ENCODE results near the gene CMTM7.
"Not testable (repeated sequence)": the region's sequence is repeated elsewhere in the genome, so short reads cannot be mapped to it uniquely, and the experiment has no call there.

The CMTM7 gene

DNA sequence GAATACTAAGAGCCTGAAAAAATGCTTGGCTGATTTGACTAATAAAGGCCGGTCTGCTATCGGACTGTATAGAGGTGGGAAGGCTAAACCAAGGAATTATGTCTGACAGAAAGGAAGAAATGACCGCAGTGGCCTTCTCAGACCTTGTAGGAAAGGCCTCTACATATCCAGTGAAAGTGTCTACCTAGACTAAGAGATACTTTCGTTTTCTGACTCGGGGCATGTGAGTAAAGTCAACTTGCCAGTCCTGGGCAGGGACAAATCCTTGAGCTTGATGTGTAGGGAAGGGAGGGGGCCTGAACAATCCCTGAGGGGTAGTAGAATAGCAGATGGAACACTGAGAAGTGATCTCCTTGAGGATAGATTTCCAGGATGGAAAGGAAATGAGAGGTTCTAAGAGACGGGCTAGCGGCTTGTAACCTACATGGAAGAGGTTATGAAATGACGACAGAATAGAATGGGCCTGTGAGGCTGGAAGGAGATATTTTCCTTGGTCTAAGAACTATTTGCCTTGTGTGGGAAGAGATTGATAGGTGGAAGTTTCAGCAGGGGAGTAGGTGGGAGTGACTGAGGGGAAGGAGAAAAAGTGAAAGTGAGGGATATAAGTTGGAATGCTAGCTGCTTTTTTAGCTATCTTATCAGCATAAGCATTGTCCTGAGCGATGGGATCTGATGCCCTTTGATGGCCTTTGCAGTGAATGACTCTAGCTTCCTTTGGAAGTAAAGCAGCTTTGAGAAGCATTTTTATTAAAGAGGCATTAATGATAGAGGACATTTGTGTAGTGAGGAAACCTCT, 70.7 kb downstream of the CMTM7 start:
- not testable (repeated sequence) for H3K79me2 ChIP-seq (ENCODE audit: low read length); H4K20me1 ChIP-seq (ENCODE audit: insufficient read depth, low read length); H3K9ac ChIP-seq (ENCODE audit: low read length); H3K9me3 ChIP-seq (ENCODE audit: insufficient read depth, low read length); H3K4me2 ChIP-seq (ENCODE audit: low read length); H3K4me3 ChIP-seq (ENCODE audit: low read length); H3K27me3 ChIP-seq (ENCODE audit: low read depth, low read length); H3K36me3 ChIP-seq (replicated peaks; ENCODE audit: low read depth, low read length); H3K27ac ChIP-seq (ENCODE audit: low read length); H2AFZ ChIP-seq (ENCODE audit: low read depth, low read length)
- H3K4me1 ChIP-seq (ENCODE audit: low read length), result peaks cover 38% of the 10 kb centered on the region

DNA sequence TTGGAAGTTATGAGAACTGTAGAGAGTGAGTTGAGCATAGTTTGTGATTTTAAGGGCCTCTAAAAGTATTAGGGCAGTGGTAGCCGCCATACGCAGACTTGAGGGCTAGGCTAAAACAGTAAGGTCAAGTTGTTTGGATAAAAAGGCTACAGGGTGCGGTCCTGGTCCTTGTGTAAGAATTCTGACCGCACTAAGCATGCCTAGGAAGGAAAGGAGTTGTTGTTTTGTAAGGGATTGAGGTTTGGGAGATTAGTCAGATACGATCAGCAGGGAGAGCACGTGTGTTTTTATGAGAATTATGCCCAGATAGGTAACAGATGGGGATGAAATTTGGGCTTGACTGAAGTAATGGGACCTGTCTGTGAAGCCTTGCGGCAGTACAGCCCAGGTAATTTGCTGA, 71.8 kb downstream of the CMTM7 start:
- H2AFZ ChIP-seq (ENCODE audit: low read depth, low read length); H3K27me3 ChIP-seq (ENCODE audit: low read depth, low read length); H3K4me3 ChIP-seq (ENCODE audit: low read length); H3K36me3 ChIP-seq (replicated peaks; ENCODE audit: low read depth, low read length); H3K9me3 ChIP-seq (ENCODE audit: insufficient read depth, low read length); H3K79me2 ChIP-seq (ENCODE audit: low read length); H3K27ac ChIP-seq (ENCODE audit: low read length); H3K4me2 ChIP-seq (ENCODE audit: low read length); H4K20me1 ChIP-seq (ENCODE audit: insufficient read depth, low read length); H3K9ac ChIP-seq (ENCODE audit: low read length): not testable (repeated sequence)
- H3K4me1 ChIP-seq (ENCODE audit: low read length), result peaks cover 37% of the 10 kb centered on the region

DNA sequence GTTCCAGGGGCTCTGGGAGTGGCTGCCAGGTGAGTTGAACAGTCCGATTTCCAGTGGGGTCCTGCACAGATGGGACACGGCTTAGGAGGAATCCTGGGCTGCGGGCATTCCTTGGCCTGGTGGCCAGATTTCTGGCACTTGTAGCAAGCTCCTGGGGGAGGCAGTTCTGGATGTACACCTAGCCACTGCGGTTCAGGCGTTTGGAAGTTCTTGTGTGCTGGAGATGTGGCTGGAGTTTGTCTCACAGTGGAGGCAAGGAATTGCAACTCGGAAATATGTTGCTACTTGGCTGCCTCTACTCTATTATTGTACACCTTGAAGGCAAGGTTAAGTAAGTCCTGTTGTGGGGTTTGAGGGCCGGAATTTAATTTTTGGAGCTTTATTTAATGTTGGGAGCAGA, 73.1 kb downstream of the CMTM7 start:
- not testable (repeated sequence) for H3K27me3 ChIP-seq (ENCODE audit: low read depth, low read length); H3K4me2 ChIP-seq (ENCODE audit: low read length); H4K20me1 ChIP-seq (ENCODE audit: insufficient read depth, low read length); H3K79me2 ChIP-seq (ENCODE audit: low read length); H2AFZ ChIP-seq (ENCODE audit: low read depth, low read length); H3K4me3 ChIP-seq (ENCODE audit: low read length); H3K9me3 ChIP-seq (ENCODE audit: insufficient read depth, low read length); H3K27ac ChIP-seq (ENCODE audit: low read length); H3K36me3 ChIP-seq (replicated peaks; ENCODE audit: low read depth, low read length); H3K9ac ChIP-seq (ENCODE audit: low read length)
- H3K4me1 ChIP-seq (ENCODE audit: low read length), result peaks cover 35% of the 10 kb centered on the region

DNA sequence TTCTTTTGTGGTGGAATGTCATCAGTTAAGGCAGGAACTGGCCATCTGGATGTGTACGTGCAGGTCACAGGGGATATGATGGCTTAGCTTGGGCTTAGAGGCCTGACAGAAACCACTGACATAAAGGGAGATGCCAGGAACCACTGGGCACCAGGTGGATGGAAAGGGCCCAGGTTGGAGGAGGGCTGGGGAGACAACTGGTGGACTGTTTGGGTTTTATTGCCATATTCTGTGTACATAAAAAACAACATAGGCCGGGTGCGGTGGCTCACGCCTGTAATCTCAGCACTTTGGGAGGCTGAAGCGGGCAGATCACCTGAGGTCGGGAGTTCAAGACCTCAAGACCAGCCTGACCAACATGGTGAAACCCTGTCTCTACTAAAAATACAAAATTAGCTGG, 75.2 kb downstream of the CMTM7 start:
- not testable (repeated sequence) for H3K36me3 ChIP-seq (replicated peaks; ENCODE audit: low read depth, low read length); H3K79me2 ChIP-seq (ENCODE audit: low read length); H3K27me3 ChIP-seq (ENCODE audit: low read depth, low read length); H3K27ac ChIP-seq (ENCODE audit: low read length); H3K4me2 ChIP-seq (ENCODE audit: low read length); H2AFZ ChIP-seq (ENCODE audit: low read depth, low read length); H3K9ac ChIP-seq (ENCODE audit: low read length); H3K9me3 ChIP-seq (ENCODE audit: insufficient read depth, low read length); H3K4me3 ChIP-seq (ENCODE audit: low read length); H4K20me1 ChIP-seq (ENCODE audit: insufficient read depth, low read length)
- H3K4me1 ChIP-seq (ENCODE audit: low read length), result peaks cover 27% of the 10 kb centered on the region

DNA sequence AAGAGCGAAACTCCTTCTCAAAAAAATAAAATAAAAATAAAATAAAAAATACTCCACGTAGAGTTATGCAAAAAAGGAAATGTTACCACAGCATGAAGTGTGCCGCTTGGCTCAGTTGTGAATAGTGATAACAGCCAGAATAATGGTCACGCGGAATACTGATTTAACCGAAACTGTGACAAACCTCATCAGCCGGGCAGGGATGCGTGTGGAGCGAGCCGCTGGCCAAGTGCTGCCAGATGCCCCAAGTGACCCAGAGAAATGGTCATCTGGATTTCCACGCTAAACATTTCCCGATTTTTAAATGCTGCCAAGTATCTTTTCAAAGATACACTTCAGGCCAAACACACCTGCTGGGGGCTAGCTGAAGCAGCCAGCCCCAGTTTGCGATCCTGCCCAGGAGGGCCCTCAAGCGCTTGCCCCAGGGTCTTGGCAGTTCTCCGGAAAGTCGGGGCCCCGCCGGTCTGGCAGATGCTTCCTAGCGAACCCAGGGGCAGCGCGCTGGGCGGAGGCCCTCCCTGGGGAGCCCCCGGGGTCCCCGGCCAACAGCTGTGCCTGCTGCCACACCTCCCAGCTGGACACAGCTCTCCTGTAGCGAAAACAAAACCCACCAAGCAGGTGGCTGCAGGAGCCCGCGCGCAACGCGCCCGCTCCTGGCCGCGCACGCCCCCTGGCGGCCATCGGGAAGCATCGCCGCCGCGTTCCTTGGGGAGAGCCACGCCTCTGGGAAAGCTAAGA, 75.8 kb downstream of the CMTM7 start:
- Histone ChIP-seq H3K79me2 (ENCODE audit: low read length) (no peaks in the 10 kb centered on the region), H3K4me2 (ENCODE audit: low read length) (peak overlapping the region; percentile 96), H3K27ac (ENCODE audit: low read length) (peak overlapping the region; percentile 8; the same call in 1 of the 2 replicates), H3K9ac (ENCODE audit: low read length) (peak overlapping the region; percentile 62), H3K9me3 (ENCODE audit: insufficient read depth, low read length) (no peaks in the 10 kb centered on the region), H3K36me3 (replicated peaks; ENCODE audit: low read depth, low read length) (peaks cover 7% of the 10 kb centered on the region), H3K4me3 (ENCODE audit: low read length) (peak overlapping the region; percentile 71), H3K27me3 (ENCODE audit: low read depth, low read length) (no peaks in the 10 kb centered on the region), H3K4me1 (ENCODE audit: low read length) (peaks cover 27% of the 10 kb centered on the region), H4K20me1 (ENCODE audit: insufficient read depth, low read length) (no peaks in the 10 kb centered on the region; the same call in 1 of the 2 replicates), H2AFZ (ENCODE audit: low read depth, low read length) (0 out of 2 replicates have a peak overlapping the region, but pooled peaks have one; percentile 13)
- TF ChIP-seq, protein P1, sequence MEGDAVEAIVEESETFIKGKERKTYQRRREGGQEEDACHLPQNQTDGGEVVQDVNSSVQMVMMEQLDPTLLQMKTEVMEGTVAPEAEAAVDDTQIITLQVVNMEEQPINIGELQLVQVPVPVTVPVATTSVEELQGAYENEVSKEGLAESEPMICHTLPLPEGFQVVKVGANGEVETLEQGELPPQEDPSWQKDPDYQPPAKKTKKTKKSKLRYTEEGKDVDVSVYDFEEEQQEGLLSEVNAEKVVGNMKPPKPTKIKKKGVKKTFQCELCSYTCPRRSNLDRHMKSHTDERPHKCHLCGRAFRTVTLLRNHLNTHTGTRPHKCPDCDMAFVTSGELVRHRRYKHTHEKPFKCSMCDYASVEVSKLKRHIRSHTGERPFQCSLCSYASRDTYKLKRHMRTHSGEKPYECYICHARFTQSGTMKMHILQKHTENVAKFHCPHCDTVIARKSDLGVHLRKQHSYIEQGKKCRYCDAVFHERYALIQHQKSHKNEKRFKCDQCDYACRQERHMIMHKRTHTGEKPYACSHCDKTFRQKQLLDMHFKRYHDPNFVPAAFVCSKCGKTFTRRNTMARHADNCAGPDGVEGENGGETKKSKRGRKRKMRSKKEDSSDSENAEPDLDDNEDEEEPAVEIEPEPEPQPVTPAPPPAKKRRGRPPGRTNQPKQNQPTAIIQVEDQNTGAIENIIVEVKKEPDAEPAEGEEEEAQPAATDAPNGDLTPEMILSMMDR (IDR thresholded peaks at IDR 0.05; ENCODE audit: low read depth, low read length), result peak; percentile 98
- no peak for TF ChIP-seq EZH2phosphoT487 (IDR thresholded peaks at IDR 0.05; ENCODE audit: low read depth)

All from OCI-LY3 (cell line).